Ovary (tissue), 9 donors: Measurements from ENCODE around the gene OPCML. TPM values are rescaled to one million over a fixed set of nuclear protein-coding genes. Genes with fewer than 3 reads are reported as not detected.

Experiments used
- DNase-seq, 5 donors: peaks; one replicate each; pipeline ENCODE4 v3.0.0-alpha.2; 2019 to 2020
- H3K27ac ChIP-seq, 2 donors: fragments of 200-600 bp; one replicate each; pipeline versions ENCODE4 v1.5.1 to v1.8.0; 2019 to 2022
- H3K27me3 ChIP-seq: fragments of 200-600 bp; one replicate; pipeline ENCODE4 v1.8.0; 2022
- H3K36me3 ChIP-seq: fragments of 200-600 bp; sonication (generic); one replicate; pipeline ENCODE4 v1.5.1; 2019
- H3K4me1 ChIP-seq: one replicate; pipeline ENCODE4 v1.8.1; 2013; ENCODE audit warnings: mild to moderate bottlenecking, moderate library complexity; ENCODE audit not compliant: insufficient read depth
- H3K4me3 ChIP-seq: fragments of 200-600 bp; sonication (generic); one replicate; pipeline ENCODE4 v1.5.1; 2017
- H3K9me3 ChIP-seq, 2 donors: fragments of 200-600 bp in 1 of 2; sonication (generic) in 1 of 2; one replicate each; pipeline versions ENCODE4 v1.5.1 to v1.8.1; 2013 to 2019; ENCODE audit warnings: mild to moderate bottlenecking in 1 of 2, moderate library complexity in 1 of 2
- EP300 ChIP-seq: sonication (generic); formaldehyde crosslinking; IDR thresholded peaks from one replicate; pipeline ENCODE4 v1.6.1; 2017; ENCODE audit warnings: antibody characterized with exemption
- POLR2A ChIP-seq: fragments of 450-650 bp; IDR thresholded peaks from one replicate; pipeline ENCODE4 v1.6.1; 2017; ENCODE audit warnings: antibody characterized with exemption, mild to moderate bottlenecking, moderate library complexity
- WGBS, 3 donors: extraction: QIAGEN DNeasy Blood & Tissue Kit in 1 of 3; methylation state at CpG; one replicate each; pipeline versions ENCODE4 v1.1.5 to v1.1.7; 2013 to 2017; 5-methylcytosine and 5-hydroxymethylcytosine counted together
- intact Hi-C, 4 donors: fragments of 100-400 bp; cut with DNase I; formaldehyde crosslinking; loops; one replicate each; pipeline versions ENCODE4 v1.11.0 to v1.15.1; 2022 to 2023
- polyA plus RNA-seq, 2 donors: library from polyadenylated mRNA; stranded (reverse); fragments of 200-250 nt in 1 of 2; fragments of 350-450 nt in 1 of 2; fragmentation: Illumina TruSeq in 1 of 2; extraction: RNeasy Lipid Tissue Mini Kit (QIAGEN cat#74804) in 1 of 2; gene quantifications; one replicate each; pipeline ENCODE4 v1.2.3, GENCODE V29; 2013 to 2014
- total RNA-seq, 7 donors: library from RNA; depleted of rRNA in 2 of 7; stranded (reverse); fragments of >200 nt in 2 of 7; fragmentation: NEBNext Ultra II Directional in 3 of 7; extraction: Animal tissue kit (Norgen Biotek cat#: 25700) in 3 of 7; gene quantifications; one replicate each; pipeline versions ENCODE4 v1.1.0 to v1.2.4, GENCODE V29; 2016 to 2023
- TF ChIP-seq, protein P1 (sequence below), 3 donors: fragments of 450-650 bp in 2 of 3; fragments of 200-600 bp in 1 of 3; IDR thresholded peaks; one replicate each; pipeline versions ENCODE4 v1.5.1 to v1.8.0; 2016 to 2022; ENCODE audit warnings: antibody characterized with exemption in 3 of 3, mild to moderate bottlenecking in 1 of 3
- donor health status: DM: no; HTN: no; CAD: no; lungs with moderate emphysema.
- donor health status: DM: no; HTN: no; CAD: no.
- donor health status: Bipolar disorder and iron deficiency.
- donor health status: DM: yes; HTN: yes; CAD: no.
- donor health status: DM: no; HTN: no; CAD: no.
- donor health status: DM: yes; HTN: yes; CAD: no.

Gene OPCML
- total and polyA plus RNA-seq, 9 donors: under 0.01 to 2.8 (median 0.32) TPM; not detected in 2

- TF ChIP-seq POLR2A (no peak), EP300 (no peak)
- TF ChIP-seq, protein P1, sequence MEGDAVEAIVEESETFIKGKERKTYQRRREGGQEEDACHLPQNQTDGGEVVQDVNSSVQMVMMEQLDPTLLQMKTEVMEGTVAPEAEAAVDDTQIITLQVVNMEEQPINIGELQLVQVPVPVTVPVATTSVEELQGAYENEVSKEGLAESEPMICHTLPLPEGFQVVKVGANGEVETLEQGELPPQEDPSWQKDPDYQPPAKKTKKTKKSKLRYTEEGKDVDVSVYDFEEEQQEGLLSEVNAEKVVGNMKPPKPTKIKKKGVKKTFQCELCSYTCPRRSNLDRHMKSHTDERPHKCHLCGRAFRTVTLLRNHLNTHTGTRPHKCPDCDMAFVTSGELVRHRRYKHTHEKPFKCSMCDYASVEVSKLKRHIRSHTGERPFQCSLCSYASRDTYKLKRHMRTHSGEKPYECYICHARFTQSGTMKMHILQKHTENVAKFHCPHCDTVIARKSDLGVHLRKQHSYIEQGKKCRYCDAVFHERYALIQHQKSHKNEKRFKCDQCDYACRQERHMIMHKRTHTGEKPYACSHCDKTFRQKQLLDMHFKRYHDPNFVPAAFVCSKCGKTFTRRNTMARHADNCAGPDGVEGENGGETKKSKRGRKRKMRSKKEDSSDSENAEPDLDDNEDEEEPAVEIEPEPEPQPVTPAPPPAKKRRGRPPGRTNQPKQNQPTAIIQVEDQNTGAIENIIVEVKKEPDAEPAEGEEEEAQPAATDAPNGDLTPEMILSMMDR (IDR thresholded peaks at IDR 0.05): no peak
Observed at GRCh38 chr11:133172349-133172748, 360.0 kb downstream of the OPCML start.

DNA sequence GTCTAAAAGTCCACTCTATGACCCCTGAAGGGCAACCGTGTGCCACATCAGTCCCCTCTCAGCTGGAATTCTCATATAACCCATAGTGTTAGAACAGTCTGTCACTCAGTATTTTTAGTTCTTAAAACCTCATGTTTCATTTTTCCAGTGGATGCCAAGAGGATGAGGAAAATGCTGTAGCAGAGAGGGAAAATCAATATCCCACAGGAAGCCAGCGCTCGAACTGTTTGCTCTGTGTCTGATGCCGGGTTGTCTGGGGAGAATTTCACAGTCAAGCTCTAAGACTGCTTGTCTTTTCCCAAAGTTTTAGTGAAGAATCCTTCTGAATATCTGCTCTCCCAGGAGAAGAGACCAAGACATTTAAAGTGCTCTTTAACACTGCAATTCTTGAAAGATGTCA is 360.9 kb downstream of the OPCML start:
- H3K4me1 ChIP-seq: no peaks in the 10 kb centered on the region
- TF ChIP-seq POLR2A: no peak
- no peak for TF ChIP-seq EP300
- TF ChIP-seq, protein P1 (IDR thresholded peaks at IDR 0.05): no peak
- no peaks in the 10 kb centered on the region for H3K9me3 ChIP-seq
- no peak overlapping the region for H3K27ac ChIP-seq
- 81 to 90% (median 86%) methylated on average over 4 of the region's 4 CpGs for WGBS, 3 donors
- intact Hi-C loops: no loop called here
- DNase-seq: no peak
- no peaks in the 10 kb centered on the region for H3K36me3 ChIP-seq
- no peaks in the 10 kb centered on the region for H3K27me3 ChIP-seq
- no peak overlapping the region for H3K4me3 ChIP-seq

More at GRCh38 chr11:133172349-133172748, 360.0 kb downstream of the OPCML start:
- Histone ChIP-seq H3K36me3 (no peaks in the 10 kb centered on the region), H3K27me3 (no peaks in the 10 kb centered on the region), H3K27ac (no peak overlapping the region), H3K4me1 (no peaks in the 10 kb centered on the region), H3K9me3 (no peaks in the 10 kb centered on the region), H3K4me3 (no peak overlapping the region)
- DNase-seq: no peak
- intact Hi-C loops: no loop called here
- WGBS, 3 donors: 59 to 71% (median 61%) methylated on average over 5 of the region's 5 CpGs

DNA sequence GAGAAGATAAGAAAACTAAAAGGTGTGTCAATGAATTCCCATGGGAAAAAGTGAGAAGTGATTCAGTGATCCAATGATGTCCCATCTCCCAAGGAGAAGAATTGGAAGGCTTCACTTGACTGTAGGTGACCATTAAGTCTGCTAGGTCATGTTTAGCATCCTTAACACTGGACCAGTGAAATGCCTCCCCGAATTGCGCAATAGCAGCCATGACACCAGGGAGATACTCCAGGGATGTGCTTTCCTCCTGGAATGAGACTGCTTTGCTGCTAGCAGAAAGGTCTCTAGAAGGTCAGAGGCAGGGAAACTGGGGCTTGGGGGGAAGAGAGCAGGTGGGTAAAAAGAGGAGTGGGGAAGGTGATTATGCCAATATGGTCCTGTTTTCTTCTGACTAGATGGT is 364.3 kb downstream of the OPCML start:
- no peak overlapping the region for H3K4me3 ChIP-seq
- H3K4me1 ChIP-seq: no peaks in the 10 kb centered on the region
- H3K36me3 ChIP-seq: no peaks in the 10 kb centered on the region
- intact Hi-C loops: no loop called here
- no peak overlapping the region for H3K27ac ChIP-seq
- H3K27me3 ChIP-seq: no peaks in the 10 kb centered on the region
- DNase-seq: no peak
- 93 to 96% (median 94%) methylated on average over 2 of the region's 2 CpGs for WGBS, 3 donors
- no peak for TF ChIP-seq POLR2A
- TF ChIP-seq EP300: no peak
- TF ChIP-seq, protein P1 (IDR thresholded peaks at IDR 0.05): no peak
- no peaks in the 10 kb centered on the region for H3K9me3 ChIP-seq

GRCh38 chr11:133166662-133167061 is 365.6 kb downstream of the OPCML start:
- WGBS, 3 donors: 68 to 80% (median 75%) methylated on average over 3 of the region's 3 CpGs
- H3K36me3 ChIP-seq: no peaks in the 10 kb centered on the region
- no peaks in the 10 kb centered on the region for H3K27me3 ChIP-seq
- TF ChIP-seq POLR2A (no peak), EP300 (no peak)
- TF ChIP-seq, protein P1 (IDR thresholded peaks at IDR 0.05): no peak
- DNase-seq: no peak
- H3K9me3 ChIP-seq: no peaks in the 10 kb centered on the region
- no peak overlapping the region for H3K4me3 ChIP-seq
- no peaks in the 10 kb centered on the region for H3K4me1 ChIP-seq
- intact Hi-C loops: no loop called here
- no peak overlapping the region for H3K27ac ChIP-seq

- WGBS, 3 donors: 65 to 67% (median 65%) methylated on average over 7 of the region's 7 CpGs
- intact Hi-C loops: no loop called here
- Histone ChIP-seq H3K4me1 (no peaks in the 10 kb centered on the region), H3K9me3 (no peaks in the 10 kb centered on the region), H3K27me3 (no peaks in the 10 kb centered on the region), H3K27ac (no peak overlapping the region), H3K36me3 (no peaks in the 10 kb centered on the region), H3K4me3 (no peak overlapping the region)
- no peak for TF ChIP-seq EP300
- TF ChIP-seq POLR2A: no peak
- TF ChIP-seq, protein P1 (IDR thresholded peaks at IDR 0.05): no peak
- DNase-seq: no peak
Observed at GRCh38 chr11:133164986-133165385, 367.3 kb downstream of the OPCML start.
